CD4-positive, alpha-beta T cell treated with Interleukin-15 for 1 hour (primary cell): ENCODE results near the gene CIAPIN1.
"Not testable (repeated sequence)": the region's sequence is repeated elsewhere in the genome, so short reads cannot be mapped to it uniquely, and the experiment has no call there.

Experiments used
- DNase-seq: peaks from one replicate; pipeline ENCODE4 v3.0.0-alpha.2; 2020

The CIAPIN1 gene

DNA sequence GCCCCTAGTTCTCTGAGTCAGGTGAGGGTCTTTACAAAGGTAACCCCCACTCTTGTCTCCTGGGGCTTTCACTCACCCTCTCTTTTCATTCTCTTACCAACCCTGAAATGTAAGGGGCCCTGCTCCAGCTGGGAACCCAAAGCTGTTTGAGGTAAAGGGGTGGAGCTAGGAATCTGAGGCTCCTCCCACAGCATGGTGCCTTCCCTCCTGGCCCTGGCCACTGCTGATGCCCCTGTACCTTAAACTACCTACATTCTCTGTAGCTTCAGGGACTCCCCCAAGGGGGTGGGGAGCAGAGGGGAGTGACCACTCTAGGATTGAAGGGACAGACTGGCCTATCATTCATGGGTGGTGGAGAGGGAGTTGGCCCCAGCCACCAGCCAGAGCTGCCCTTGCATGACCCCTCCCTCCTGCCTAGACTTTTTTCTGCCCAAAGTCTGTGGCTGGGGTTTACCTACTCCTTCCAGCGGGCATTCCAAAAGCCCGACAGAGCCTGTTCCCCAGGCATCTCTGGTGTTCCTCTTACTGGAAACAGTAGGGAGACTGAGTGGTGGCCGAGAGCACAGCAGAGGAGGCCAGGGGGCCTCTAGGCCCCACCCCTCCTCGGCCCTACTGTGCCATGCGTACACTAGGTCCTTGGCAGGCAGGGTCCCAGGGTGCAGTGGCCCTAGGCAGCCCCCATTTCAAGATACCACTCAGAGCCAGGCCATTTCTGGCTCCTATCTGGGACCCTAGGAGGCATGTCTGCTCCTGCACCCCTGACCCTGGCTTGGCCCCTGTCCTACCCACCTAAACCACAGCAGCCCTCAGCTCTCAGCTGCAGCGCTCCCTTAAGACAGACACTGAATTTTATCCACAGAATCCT is 29.6 kb upstream of the CIAPIN1 start:
- no peak for DNase-seq

DNA sequence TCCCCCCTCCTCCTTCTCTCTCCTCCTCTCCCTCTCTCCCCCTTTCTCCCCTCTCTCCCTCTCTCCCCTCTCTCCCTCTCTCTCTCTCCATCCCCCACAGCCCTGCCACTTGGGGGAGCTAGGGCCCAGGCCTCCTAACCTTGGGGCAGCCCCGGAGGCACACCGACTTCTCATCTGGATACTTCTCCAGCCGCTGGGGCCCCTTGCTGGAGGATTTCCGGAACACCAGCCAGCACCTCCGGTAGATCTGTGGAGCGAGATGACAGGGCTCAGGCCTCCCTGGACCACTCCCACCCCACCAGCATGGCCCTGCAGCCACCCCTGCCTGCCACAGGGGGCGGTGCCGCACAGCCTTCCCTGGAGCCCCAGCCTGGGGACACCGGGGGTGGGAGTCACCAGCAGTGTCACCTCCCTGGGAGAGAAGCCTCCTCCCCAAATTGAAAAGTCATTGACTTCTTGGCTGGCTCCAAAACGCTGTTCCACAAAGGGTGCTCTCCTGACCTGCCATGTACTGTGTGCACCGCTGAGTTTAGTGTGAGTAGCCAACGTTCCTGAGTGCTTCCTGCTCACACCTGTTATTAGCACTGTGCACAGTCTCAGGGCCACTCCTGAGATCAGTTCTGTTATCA is 28.6 kb upstream of the CIAPIN1 start:
- DNase-seq: peak; percentile 67

DNA sequence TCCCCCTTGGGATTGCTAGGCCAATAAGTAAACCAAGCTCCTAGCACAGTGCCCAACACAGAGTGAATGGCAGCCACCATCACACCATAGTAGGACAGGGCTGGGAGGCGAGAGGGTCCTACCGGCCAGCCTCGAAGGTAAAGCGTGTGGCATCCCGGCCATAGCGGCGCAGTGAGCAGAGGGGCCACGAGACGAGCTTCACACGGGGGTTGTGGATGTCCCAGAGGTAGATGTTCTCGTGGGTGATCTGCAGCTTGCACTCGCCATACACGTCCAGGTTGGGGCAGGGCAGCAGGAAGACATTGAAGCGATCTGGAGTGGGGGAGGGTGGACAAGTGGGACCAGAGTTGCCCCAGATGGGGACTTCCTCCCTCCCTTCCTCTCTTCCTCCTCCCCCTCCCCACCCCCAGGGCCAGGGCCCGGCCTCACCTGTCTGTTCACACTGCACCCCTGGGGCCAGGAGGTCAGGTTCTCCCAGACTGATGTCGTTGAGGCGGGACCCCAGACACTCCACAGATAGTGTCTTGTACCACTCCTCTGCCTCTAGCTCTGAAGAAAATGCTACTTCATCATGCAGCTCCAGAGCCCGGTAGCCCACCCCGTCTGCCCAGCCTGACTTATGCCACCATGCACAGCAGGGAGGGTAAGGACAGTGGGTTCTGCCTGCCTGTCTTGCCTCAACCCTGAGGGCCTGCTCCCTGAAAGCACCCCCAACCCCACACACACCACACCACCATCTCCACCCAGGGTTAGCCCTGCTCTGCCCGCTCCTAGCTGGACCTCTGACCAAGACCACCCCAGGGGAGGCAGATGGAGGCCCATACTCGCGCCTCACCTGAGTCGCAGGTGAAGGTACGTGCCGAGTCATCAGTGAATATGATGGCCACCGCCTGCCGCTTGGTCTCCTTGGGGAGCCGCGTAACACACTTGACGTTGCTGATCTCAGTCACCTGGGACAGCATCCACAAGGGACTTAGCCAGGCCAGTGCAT is 27.8 kb upstream of the CIAPIN1 start:
- no peak for DNase-seq

DNA sequence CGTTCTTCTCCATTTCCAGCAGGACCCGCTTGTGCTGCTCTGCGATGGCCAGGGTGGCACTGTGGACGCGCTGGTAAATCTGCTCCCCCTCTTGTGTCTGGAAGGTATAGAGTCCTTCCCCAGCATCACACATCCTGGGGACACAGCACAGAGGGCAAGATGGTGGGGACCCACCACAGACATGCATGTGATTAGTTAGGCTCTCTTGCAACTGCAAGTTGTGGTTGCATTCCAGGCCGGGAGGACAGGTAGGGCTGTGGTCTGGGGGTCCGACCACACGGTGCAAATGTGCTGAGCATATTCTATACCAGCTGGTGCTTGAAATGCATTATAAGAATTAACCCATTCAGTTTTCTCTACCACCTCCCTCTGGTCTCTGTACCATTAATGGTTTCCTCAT is 26.7 kb upstream of the CIAPIN1 start:
- DNase-seq: no peak

DNA sequence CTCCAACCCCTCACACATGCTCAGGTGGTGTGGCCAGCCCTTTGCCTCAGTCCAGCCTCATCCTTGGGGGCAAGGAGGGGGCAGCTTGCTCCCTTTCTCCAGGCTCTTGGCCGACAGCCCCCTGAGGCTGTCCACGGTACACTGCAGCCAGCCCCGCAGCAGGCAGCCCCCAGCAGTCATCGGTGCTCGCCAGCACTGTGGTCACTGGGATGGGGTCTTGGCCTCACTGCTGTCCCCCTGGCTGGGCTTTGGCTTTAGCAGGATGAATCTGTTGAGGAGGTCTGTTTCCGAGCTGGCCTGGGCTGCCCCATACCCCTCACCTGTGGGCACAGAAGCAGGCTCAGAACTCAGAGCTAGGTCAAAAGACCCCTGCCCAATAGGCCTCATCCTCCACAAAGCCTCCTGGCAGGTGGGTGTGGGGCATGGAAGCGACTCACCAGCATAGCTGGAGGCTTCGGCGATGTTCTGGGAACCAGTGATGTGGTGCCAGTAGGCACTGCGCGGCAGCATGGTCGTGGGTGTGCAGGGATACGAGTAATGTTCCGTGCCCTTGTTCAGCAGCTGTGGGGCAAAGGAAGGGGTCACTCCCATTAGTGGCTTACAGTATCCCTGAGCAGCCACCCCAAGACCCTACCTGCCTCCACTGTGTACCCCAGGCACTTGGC is 26.1 kb upstream of the CIAPIN1 start:
- DNase-seq: no peak

DNA sequence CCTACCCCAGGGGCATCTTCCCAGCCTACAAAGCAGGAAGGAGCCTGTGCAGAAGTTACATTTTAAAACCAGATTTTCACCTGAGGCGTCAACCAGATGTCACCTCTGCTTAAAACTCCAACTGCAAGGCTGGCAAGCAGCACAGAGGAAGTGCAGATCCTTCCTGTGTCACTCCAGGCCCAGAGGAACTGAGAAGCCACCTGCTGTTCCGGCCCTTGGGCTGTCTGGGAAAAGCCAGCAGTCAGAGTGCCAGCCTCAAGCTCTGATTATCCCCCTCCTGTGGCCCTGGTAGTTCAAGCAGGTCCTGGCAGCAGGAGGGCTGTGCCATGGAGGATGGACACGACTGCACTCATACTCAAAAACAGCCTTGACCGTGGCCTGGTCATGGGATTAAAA is 25.5 kb upstream of the CIAPIN1 start:
- DNase-seq: no peak

DNA sequence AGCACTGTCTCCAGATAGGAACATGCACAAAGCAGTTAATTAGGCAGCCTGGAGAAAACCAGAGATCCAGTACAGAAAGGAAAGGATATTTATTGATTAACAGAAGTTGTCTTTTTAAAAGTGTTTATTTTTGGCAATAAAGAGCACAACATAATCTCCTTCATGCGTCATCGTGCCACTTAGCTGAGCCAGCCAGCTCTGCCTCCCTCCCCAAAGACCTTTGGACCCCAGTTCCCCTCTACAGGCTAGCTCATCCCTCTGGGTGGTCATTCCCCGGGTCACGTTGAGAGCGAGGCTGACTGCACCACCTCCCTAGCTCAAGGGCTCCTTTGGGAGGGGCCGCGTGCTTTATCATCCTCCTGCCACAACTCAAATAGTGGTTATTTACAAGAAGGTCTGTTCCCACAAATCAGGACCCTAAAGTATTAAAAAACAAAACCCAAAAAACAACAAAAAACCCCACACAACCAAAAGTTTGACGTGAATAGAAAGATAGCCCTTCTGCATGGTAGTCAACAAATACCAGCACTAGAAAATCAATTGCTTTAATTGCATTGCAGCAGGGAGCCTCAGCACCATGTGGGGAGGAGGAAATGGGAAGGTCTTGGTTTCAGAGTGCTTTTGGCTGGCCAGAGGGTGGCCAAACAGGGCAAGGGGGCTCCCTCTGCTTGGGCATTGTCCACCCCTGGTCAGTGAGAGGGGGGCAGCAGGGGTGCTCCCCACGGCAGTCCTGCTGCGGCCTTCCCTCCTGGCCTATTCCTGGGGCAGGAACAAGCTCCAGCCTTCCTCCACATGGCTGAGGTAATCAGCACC is 24.9 kb upstream of the CIAPIN1 start:
- no peak for DNase-seq

DNA sequence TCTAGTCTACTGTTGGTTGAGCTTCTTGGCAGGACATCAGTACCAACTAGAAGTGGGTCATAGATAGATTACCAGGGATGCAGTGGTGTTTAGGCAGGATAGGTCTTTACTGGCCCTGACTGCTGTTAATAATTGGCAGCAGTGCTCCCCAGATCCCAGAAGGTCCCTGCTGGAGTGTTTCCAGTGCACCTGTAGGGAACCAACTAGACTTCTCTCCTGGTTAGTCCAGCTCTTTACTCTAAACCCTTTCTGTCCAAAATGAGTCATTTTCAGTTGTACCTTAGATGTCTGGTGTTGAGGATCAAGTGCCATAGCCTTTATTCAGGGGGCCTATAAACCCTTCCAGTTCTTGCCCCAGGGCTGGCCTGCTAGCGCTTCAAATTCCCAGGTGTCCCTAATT is 24.0 kb upstream of the CIAPIN1 start:
- DNase-seq: no peak

DNA sequence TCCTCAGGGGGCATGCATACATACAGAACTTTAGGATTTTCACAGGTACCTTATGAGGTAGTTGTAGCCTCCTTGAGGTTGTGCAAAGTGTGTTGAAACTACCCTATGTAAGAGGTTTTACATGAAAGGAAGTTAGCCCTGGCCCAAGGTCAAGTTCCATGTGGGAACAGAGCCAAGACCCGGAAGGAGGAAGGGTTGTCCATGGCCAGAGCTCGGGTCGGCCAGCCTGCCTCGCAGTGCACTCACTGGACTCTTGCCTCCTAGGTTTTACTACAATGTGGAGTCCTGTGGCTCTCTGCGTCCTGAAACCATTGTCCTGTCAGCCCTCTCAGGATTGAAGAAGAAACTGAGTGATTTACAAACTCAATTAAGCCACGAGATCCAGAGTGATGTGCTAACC is 23.5 kb upstream of the CIAPIN1 start:
- DNase-seq: no peak

DNA sequence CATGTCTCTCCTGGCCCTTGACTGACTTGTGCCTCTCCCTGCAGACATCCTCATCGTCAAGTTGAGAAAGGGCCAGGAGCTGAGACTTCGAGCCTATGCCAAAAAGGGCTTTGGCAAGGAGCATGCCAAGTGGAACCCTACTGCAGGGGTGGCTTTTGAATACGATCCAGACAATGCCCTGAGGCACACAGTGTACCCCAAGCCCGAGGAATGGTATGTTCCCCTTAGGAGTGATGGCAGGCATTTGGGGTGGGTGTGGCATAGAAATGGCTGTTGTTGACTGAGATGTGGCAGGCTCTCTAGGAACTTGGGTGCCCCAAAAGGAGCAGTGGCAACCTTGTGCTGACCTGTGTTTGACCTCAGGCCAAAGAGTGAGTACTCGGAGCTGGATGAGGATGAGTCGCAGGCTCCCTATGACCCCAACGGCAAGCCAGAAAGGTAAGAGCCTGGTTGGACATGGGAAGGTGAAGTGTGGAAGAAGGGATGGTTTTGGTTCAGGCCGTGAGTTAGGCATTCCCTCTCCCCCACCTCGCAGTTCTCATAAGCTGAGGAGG is 22.8 kb upstream of the CIAPIN1 start:
- DNase-seq: no peak

DNA sequence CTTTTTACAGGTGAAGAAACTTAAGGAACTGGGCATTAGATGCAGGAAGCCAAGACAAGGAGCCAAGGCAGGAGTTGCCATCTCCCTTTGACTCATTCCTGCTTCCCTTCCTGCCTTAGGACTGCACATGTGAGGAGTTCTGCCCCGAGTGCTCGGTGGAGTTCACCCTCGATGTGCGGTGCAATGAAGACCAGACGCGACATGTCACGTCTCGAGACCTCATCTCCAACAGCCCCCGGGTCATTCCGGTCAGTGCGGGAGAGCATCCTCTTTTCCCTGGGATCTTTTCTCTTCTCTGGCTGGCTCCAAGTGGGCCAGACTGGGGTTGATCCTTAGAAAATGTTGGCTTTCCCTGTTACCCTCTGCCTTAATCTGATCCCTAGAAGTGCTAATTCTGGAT is 21.9 kb upstream of the CIAPIN1 start:
- no peak for DNase-seq

DNA sequence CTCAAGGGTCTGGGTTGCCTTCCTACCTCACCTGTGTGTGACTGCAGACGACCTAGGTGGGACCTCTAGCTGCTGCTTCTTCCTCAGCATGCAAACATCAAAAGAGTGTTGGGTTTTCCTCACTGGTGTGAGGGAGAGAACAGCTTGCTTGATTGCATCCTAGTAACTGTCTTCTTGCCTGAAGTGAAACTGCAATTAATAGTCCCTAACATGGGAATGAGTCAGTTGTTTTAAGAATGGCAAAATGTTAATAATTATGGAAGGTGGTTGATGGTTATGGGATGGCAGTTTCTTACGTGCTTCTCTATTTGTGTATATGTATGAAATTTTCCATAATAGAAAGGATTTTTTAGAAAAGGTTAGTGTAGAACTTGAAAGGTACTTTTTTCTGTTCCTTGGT is 21.2 kb upstream of the CIAPIN1 start:
- DNase-seq: no peak

DNA sequence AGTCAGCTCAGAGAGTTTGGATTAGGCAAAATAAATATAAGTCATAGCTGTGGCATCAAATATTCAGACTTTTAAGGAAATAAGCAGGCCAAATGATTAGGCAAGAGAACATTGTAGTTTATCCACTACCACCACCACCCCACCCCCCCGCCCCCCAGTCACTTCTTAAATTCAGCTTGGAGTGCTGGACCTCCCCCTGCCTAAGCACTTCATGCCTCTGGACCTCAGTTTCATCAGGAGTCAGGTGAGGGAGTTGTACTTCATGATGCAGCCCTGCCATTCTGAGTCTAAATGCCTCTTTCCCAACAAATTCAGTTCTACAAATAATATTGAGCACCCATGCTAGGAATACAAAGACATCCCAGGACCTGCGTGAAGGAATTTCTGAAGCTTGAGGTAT is 17.3 kb upstream of the CIAPIN1 start:
- DNase-seq: no peak

DNA sequence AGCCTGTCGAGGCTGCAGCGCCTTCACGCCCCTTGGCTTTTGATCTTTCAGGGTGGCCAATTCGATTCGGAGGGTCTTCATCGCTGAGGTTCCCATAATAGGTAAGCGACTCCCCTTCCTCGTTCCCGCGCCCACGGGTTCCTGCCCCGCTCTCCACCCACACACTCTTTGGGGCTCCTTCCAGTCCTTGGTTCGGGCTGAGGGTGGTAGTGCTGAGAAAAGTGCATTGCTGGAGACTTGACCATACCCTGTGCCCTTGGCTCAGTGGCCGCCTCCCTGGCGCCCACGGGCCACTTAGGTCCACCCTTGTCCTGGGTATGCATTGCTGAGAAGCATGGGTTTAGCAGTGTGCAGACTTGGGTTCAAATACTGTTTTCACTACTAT is 15.8 kb upstream of the CIAPIN1 start:
- no peak for DNase-seq

DNA sequence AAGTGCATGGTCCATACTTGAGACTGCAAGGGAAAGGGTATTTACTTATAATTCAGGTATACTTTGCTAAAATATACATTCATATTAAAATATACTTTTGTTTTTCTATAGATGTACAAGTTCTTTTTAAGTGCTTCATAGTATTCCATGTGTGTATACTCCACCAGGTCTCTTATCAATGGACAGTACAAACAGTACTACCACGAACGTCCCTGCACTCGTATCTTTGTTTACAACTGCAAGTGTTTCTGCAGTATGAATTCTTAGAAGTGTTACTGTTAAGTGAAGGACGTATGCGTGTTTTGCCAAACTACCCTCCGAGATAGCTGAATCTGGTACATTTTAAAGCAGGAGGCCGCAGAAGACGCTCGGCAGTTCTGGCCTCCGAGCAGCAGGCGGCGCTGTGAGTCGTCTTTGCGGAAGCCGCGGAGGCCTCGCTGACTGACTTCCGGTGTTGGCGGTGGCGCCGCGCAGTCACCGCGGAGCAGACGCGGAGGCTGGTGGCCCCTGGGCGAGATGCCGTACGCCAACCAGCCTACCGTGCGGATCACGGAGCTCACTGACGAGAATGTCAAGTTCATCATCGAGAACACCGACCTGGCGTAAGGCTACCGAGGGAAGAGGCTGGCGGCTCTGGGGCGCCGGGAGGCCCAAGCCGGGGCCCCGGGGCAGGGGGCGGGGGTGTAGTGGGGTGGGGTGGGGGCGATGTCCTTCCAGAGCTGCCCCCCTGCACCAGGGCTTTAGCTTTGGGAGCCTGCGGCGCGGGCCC is 15.2 kb upstream of the CIAPIN1 start, which contains the start of gene POLR2C:
Gene POLR2C, plus strand, starts transcription at position 471 of the 769 bp plus-strand sequence. Its CDS starts 46 bp downstream, at position 517.
- peak; percentile 89 for DNase-seq

DNA sequence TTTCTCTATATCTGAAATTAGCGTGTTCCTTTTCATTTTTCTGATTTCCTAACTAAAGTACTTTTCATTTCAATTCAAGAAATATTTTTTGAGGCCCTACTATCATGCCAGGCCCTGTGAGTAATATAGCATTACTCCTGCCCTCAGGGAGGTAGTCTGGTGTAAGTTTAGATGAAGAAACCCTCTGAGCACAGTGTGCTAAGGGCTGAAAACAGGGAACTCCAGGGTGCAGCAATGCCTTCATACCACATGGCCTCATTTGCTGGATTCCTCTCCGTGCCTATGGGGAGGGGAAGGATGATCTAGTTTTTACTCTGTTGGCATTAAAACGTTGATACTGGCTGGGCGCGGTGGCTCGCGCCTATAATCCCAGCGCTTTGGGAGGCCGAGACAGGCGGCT is 4.8 kb upstream of the CIAPIN1 start:
- DNase-seq: no peak

DNA sequence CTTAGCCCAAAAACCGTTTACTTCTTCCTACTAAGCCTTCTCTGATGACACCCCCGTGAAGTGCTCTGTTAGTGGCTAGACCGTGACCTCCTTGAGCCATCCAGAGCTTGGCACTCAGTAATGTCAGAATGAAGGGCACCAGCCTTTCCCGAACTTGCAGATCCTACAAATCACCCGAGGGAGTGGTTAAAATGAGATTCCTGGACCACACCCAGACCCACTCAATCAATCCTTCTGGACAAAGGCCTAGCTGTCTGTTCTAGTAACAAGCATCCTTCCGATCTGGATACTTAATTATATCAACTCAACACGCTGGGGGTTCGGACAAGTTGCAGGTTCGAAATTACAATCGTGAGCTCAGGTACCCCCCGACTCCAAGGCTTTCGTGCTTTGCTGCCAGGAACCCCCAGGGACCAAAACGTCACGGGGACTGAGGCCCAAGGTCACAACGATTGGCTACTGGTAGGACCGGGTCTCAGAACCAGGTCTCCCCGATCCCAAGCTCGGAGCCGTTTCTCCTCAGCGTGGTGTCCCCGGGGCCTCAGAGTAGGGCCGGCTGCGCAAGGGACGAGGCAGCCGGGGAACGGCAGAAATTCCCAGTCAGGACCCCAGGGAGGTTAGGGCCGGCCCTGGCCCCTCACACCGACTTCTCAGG is 527 bp downstream of the CIAPIN1 start:
- DNase-seq: peak; percentile 31

DNA sequence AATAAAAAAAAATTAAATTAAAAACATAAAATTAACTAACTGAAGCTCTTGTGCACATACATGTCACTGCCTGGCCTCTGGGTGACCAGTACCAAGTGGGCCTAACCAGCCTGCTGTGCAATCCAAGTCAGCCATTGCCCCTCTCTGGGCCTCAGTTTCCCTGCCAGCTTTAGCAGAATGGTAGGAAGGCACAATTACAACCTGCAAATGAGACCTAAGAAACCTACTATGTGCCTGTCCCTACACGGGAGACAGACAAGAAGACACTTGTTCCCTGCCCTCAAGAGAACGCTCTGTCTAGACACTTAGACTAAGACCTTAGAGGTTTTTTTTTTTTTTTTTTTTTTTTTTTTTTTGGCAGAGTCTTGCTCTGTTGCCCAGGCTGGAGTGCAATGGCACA is 1.7 kb downstream of the CIAPIN1 start:
- DNase-seq: no peak

DNA sequence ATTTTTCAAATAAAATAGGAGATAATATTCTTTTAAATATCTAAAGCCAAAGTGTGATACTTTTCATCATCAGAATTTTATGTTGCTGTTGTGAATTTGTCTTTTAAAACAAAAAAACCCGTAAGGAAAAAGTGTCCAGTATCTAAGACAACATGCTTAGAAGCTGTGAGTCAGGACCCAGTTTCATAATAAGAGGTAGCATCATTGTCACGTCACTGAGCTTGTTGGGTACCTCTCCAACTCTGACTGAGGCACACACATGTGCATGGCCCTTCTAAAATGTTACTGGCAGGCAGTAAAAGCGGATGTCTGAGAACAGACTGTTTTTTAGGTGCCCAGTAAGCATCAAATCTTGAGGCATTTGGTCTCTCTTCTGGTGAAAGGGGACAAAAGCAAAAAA is 2.5 kb downstream of the CIAPIN1 start:
- no peak for DNase-seq

DNA sequence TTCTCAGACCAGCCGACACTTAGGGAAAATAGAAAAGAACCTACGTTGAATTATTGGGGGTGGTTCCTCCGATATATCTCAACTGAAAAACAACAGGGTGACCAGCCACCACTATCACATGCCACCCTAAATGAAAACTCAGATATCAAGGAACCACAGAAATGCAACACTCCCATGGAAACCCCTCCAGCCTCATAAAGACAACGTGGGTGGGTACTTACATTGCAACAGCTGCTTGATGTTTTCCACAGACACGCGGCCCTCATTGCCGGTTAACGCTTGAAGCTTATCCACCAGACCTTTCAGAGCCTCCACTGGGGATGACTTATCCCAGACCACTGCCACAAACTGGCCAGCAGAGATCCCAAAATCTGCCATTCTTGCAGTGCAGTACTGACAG is 6.6 kb downstream of the CIAPIN1 start:
- not testable (repeated sequence) for DNase-seq
